ENCODE results near the gene LRRC75B.
"Not testable (repeated sequence)": the region's sequence is repeated elsewhere in the genome, so short reads cannot be mapped to it uniquely, and the experiment has no call there.

DNA sequence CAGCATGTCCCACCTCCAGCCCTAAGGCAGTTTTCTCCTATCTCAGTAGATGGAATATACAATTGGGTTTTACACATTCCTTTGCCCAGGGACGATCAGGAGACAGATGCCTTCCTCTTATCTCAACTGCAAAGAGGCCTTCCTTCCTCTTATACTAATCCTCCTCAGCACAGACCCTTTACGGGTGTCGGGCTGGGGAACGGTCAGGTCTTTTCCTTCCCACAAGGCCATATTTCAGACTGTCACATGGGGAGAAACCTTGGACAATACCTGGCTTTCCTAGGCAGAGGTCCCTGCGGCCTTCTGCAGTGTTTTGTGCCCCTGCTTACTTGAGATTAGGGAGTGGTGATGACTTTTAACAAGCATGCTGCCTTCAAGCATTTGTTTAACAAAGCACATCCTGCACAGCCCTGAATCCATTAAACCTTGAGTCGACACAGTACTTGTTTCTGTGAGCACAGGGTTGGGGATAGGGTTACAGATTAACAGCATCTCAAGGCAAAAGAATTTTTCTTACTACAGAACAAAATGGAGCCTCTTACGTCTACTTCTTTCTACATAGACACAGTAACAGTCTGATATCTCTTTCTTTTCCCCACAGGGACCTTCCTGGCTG lies 38.0 kb upstream of the LRRC75B start:
- TF ChIP-seq POLR2A (IDR thresholded peaks at IDR 0.05) = not testable (repeated sequence)
- TF ChIP-seq, protein P1, sequence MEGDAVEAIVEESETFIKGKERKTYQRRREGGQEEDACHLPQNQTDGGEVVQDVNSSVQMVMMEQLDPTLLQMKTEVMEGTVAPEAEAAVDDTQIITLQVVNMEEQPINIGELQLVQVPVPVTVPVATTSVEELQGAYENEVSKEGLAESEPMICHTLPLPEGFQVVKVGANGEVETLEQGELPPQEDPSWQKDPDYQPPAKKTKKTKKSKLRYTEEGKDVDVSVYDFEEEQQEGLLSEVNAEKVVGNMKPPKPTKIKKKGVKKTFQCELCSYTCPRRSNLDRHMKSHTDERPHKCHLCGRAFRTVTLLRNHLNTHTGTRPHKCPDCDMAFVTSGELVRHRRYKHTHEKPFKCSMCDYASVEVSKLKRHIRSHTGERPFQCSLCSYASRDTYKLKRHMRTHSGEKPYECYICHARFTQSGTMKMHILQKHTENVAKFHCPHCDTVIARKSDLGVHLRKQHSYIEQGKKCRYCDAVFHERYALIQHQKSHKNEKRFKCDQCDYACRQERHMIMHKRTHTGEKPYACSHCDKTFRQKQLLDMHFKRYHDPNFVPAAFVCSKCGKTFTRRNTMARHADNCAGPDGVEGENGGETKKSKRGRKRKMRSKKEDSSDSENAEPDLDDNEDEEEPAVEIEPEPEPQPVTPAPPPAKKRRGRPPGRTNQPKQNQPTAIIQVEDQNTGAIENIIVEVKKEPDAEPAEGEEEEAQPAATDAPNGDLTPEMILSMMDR (IDR thresholded peaks at IDR 0.05) = not testable (repeated sequence)
